Measurements from ENCODE around the gene VPS26C. TPM values are rescaled to one million over a fixed set of nuclear protein-coding genes. Genes with fewer than 3 reads are reported as not detected.
A peak's percentile ranks its signal among the peaks of the same experiment; 100 is the strongest.

VPS26C gene
- polyA plus RNA-seq, 2 of the 4 experiments (the other 2 are of a cell fraction): 24.2 to 29.5 TPM

DNA sequence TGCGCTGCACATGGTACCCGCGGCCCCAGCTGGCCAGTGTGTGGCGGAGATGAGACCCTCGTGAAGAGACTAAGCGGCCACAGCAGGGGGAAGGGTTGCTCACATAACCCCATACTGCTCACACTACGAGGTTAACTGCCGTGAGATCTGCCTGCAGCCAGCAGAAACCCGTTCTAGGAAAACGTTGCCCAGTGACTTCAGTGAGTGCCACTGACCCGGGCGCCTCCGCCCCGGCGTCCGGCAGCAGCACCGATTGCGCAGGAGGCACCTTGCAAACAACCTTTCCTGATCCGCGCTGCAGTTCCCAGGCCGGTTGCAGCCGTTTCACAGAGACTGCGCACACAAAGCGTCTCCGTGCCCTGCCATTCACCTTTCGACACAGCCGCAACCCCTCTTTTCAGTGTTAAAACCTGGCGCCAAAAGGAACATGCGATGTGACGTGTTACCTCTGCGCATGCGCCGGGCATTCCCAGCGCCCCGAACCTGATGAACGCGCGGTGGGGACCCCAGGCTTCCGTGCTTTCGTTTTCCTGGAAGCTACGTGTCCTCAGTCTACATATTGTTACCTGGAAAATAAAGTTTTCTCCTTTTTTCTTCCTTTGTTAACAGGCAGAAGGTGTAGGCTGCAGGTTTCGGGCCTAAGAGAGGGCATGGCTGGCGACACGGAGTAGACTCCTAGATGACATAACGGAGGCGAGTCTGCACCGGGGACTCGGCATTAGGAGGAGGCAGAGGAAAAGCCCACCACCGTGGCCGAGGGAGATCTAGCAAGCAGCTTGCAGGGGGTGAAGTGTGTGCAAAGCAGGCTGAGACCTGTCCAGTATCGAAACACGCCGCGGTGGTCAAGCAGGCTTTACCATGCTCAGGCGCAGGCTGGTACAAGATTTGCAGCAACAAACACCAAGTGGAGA, 8.9 kb downstream of the VPS26C start (continued):
- no peak for TF ChIP-seq SMC3 (IDR thresholded peaks at IDR 0.05)
- TF ChIP-seq, protein P1, sequence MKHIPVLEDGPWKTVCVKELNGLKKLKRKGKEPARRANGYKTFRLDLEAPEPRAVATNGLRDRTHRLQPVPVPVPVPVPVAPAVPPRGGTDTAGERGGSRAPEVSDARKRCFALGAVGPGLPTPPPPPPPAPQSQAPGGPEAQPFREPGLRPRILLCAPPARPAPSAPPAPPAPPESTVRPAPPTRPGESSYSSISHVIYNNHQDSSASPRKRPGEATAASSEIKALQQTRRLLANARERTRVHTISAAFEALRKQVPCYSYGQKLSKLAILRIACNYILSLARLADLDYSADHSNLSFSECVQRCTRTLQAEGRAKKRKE (CRISPR knock-in tag; IDR thresholded peaks at IDR 0.05; ENCODE audit: low read depth): 0 out of 2 replicates have a peak, but pooled peaks have one; percentile 28
- TF ChIP-seq, protein P2, sequence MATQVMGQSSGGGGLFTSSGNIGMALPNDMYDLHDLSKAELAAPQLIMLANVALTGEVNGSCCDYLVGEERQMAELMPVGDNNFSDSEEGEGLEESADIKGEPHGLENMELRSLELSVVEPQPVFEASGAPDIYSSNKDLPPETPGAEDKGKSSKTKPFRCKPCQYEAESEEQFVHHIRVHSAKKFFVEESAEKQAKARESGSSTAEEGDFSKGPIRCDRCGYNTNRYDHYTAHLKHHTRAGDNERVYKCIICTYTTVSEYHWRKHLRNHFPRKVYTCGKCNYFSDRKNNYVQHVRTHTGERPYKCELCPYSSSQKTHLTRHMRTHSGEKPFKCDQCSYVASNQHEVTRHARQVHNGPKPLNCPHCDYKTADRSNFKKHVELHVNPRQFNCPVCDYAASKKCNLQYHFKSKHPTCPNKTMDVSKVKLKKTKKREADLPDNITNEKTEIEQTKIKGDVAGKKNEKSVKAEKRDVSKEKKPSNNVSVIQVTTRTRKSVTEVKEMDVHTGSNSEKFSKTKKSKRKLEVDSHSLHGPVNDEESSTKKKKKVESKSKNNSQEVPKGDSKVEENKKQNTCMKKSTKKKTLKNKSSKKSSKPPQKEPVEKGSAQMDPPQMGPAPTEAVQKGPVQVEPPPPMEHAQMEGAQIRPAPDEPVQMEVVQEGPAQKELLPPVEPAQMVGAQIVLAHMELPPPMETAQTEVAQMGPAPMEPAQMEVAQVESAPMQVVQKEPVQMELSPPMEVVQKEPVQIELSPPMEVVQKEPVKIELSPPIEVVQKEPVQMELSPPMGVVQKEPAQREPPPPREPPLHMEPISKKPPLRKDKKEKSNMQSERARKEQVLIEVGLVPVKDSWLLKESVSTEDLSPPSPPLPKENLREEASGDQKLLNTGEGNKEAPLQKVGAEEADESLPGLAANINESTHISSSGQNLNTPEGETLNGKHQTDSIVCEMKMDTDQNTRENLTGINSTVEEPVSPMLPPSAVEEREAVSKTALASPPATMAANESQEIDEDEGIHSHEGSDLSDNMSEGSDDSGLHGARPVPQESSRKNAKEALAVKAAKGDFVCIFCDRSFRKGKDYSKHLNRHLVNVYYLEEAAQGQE (IDR thresholded peaks at IDR 0.05): no peak
- TF ChIP-seq, protein P3, sequence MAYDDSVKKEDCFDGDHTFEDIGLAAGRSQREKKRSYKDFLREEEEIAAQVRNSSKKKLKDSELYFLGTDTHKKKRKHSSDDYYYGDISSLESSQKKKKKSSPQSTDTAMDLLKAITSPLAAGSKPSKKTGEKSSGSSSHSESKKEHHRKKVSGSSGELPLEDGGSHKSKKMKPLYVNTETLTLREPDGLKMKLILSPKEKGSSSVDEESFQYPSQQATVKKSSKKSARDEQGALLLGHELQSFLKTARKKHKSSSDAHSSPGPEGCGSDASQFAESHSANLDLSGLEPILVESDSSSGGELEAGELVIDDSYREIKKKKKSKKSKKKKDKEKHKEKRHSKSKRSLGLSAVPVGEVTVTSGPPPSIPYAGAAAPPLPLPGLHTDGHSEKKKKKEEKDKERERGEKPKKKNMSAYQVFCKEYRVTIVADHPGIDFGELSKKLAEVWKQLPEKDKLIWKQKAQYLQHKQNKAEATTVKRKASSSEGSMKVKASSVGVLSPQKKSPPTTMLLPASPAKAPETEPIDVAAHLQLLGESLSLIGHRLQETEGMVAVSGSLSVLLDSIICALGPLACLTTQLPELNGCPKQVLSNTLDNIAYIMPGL (CRISPR knock-in tag; IDR thresholded peaks at IDR 0.05; ENCODE audit: borderline replicate concordance): no peak
- TF ChIP-seq, protein P4, sequence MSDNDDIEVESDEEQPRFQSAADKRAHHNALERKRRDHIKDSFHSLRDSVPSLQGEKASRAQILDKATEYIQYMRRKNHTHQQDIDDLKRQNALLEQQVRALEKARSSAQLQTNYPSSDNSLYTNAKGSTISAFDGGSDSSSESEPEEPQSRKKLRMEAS (IDR thresholded peaks at IDR 0.05): peak; percentile 86
- no peak for TF ChIP-seq HDAC2 (IDR thresholded peaks at IDR 0.05)
- no peak for TF ChIP-seq NR3C1 (IDR thresholded peaks at IDR 0.05)
- no peak for TF ChIP-seq HOXA7 (CRISPR knock-in tag; IDR thresholded peaks at IDR 0.05)
- TF ChIP-seq, protein P5, sequence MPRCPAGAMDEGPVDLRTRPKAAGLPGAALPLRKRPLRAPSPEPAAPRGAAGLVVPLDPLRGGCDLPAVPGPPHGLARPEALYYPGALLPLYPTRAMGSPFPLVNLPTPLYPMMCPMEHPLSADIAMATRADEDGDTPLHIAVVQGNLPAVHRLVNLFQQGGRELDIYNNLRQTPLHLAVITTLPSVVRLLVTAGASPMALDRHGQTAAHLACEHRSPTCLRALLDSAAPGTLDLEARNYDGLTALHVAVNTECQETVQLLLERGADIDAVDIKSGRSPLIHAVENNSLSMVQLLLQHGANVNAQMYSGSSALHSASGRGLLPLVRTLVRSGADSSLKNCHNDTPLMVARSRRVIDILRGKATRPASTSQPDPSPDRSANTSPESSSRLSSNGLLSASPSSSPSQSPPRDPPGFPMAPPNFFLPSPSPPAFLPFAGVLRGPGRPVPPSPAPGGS (IDR thresholded peaks at IDR 0.05): no peak
- TF ChIP-seq SREBF2 (IDR thresholded peaks at IDR 0.05): no peak
- TF ChIP-seq FOSB (CRISPR knock-in tag; IDR thresholded peaks at IDR 0.05): no peak
- no peak for TF ChIP-seq PHF8 (IDR thresholded peaks at IDR 0.05; ENCODE audit: borderline replicate concordance, low read depth)
- no peak for TF ChIP-seq HOXB5 (CRISPR knock-in tag; IDR thresholded peaks at IDR 0.05)
- no peak for TF ChIP-seq ZFP36 (IDR thresholded peaks at IDR 0.05; ENCODE audit: borderline replicate concordance, partially characterized antibody)
- no peak for TF ChIP-seq CBX2 (IDR thresholded peaks at IDR 0.05; ENCODE audit: borderline replicate concordance, low read depth)
- peak; percentile 38; the same call in 1 of the 2 replicates for TF ChIP-seq POLR2A (IDR thresholded peaks at IDR 0.05; ENCODE audit: low read length)
- TF ChIP-seq, protein P6, sequence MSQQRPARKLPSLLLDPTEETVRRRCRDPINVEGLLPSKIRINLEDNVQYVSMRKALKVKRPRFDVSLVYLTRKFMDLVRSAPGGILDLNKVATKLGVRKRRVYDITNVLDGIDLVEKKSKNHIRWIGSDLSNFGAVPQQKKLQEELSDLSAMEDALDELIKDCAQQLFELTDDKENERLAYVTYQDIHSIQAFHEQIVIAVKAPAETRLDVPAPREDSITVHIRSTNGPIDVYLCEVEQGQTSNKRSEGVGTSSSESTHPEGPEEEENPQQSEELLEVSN (IDR thresholded peaks at IDR 0.05; ENCODE audit: borderline replicate concordance, low read depth): peak; percentile 85
- no peak for TF ChIP-seq NPAS2 (CRISPR knock-in tag; IDR thresholded peaks at IDR 0.05; ENCODE audit: borderline replicate concordance)
- no peak for TF ChIP-seq JUNB (IDR thresholded peaks at IDR 0.05)
- no peak for TF ChIP-seq EHF (CRISPR knock-in tag; IDR thresholded peaks at IDR 0.05)
- TF ChIP-seq CHD4 (IDR thresholded peaks at IDR 0.05; ENCODE audit: borderline replicate concordance): no peak
- peak; percentile 16; the same call in 1 of the 2 replicates for TF ChIP-seq MYC (IDR thresholded peaks at IDR 0.05; ENCODE audit: borderline replicate concordance, low read length)
